Dermis blood vessel endothelial cell (primary cell): ENCODE measurements around the gene UPK3BL1. TPM values are rescaled to one million over a fixed set of nuclear protein-coding genes. Genes with fewer than 3 reads are reported as not detected.
"Not testable (repeated sequence)": the region's sequence is repeated elsewhere in the genome, so short reads cannot be mapped to it uniquely, and the experiment has no call there.

Experiments used
- DNase-seq: peaks from one replicate; pipeline ENCODE4 v3.0.0; 2010
- total RNA-seq: library from RNA; depleted of rRNA; stranded (reverse); fragments of >200 nt; gene quantifications from 2 replicates; pipeline ENCODE4 v1.2.3, GENCODE V29; 2014

The UPK3BL1 gene
- total RNA-seq: 10.1 and 12.6 TPM in 2 replicates

- DNase-seq: not testable (repeated sequence)
Observed at GRCh38 chr7:102642691-102643090, at the start of gene UPK3BL1. Gene UPK3BL1, minus strand, starts transcription at chr7:102642791. Its CDS starts 50 bp downstream, at chr7:102642741.

- not testable (repeated sequence) for DNase-seq
Observed at GRCh38 chr7:102690602-102691001, 48.0 kb upstream of the UPK3BL1 start.

- not testable (repeated sequence) for DNase-seq
Observed at GRCh38 chr7:102689436-102690282, 47.1 kb upstream of the UPK3BL1 start.

- not testable (repeated sequence) for DNase-seq
Observed at GRCh38 chr7:102688299-102689036, 45.9 kb upstream of the UPK3BL1 start.

GRCh38 chr7:102682560-102682959 lies 40.0 kb upstream of the UPK3BL1 start:
- not testable (repeated sequence) for DNase-seq

GRCh38 chr7:102680780-102681179 lies 38.2 kb upstream of the UPK3BL1 start:
- not testable (repeated sequence) for DNase-seq

- not testable (repeated sequence) for DNase-seq
Observed at GRCh38 chr7:102675545-102675944, 33.0 kb upstream of the UPK3BL1 start.

- DNase-seq: not testable (repeated sequence)
Observed at GRCh38 chr7:102673447-102674067, 31.0 kb upstream of the UPK3BL1 start.

- DNase-seq: not testable (repeated sequence)
Observed at GRCh38 chr7:102671956-102672307, 29.3 kb upstream of the UPK3BL1 start.

GRCh38 chr7:102671166-102671955 lies 28.8 kb upstream of the UPK3BL1 start, which contains the start of gene POLR2J2:
Gene POLR2J2, minus strand, starts transcription at chr7:102671663. Its CDS starts 62 bp downstream, at chr7:102671601.
- DNase-seq: not testable (repeated sequence)

GRCh38 chr7:102667523-102667922 lies 24.9 kb upstream of the UPK3BL1 start:
- not testable (repeated sequence) for DNase-seq

GRCh38 chr7:102666850-102667249 lies 24.3 kb upstream of the UPK3BL1 start:
- not testable (repeated sequence) for DNase-seq

GRCh38 chr7:102664765-102665164 lies 22.2 kb upstream of the UPK3BL1 start:
- not testable (repeated sequence) for DNase-seq

GRCh38 chr7:102649924-102650323 lies 7.3 kb upstream of the UPK3BL1 start, which contains the start of gene SPDYE2B:
Gene SPDYE2B, plus strand, starts transcription at chr7:102650319. Its CDS starts 2,030 bp downstream, at chr7:102652349.
- not testable (repeated sequence) for DNase-seq

GRCh38 chr7:102647813-102648212 lies 5.2 kb upstream of the UPK3BL1 start:
- not testable (repeated sequence) for DNase-seq

- DNase-seq: not testable (repeated sequence)
Observed at GRCh38 chr7:102643404-102643803, 813 bp upstream of the UPK3BL1 start.

GRCh38 chr7:102638848-102639247 lies 3.7 kb downstream of the UPK3BL1 start:
- peak; percentile 0 for DNase-seq

GRCh38 chr7:102636956-102637355 lies 5.6 kb downstream of the UPK3BL1 start:
- not testable (repeated sequence) for DNase-seq

- DNase-seq: not testable (repeated sequence)
Observed at GRCh38 chr7:102635354-102635753, 7.2 kb downstream of the UPK3BL1 start.

- DNase-seq: not testable (repeated sequence)
Observed at GRCh38 chr7:102634299-102634698, 8.3 kb downstream of the UPK3BL1 start.

GRCh38 chr7:102630622-102631021 lies 12.0 kb downstream of the UPK3BL1 start:
- DNase-seq: not testable (repeated sequence)
